ENCODE results near the gene FTSJ3.

Gene FTSJ3

DNA sequence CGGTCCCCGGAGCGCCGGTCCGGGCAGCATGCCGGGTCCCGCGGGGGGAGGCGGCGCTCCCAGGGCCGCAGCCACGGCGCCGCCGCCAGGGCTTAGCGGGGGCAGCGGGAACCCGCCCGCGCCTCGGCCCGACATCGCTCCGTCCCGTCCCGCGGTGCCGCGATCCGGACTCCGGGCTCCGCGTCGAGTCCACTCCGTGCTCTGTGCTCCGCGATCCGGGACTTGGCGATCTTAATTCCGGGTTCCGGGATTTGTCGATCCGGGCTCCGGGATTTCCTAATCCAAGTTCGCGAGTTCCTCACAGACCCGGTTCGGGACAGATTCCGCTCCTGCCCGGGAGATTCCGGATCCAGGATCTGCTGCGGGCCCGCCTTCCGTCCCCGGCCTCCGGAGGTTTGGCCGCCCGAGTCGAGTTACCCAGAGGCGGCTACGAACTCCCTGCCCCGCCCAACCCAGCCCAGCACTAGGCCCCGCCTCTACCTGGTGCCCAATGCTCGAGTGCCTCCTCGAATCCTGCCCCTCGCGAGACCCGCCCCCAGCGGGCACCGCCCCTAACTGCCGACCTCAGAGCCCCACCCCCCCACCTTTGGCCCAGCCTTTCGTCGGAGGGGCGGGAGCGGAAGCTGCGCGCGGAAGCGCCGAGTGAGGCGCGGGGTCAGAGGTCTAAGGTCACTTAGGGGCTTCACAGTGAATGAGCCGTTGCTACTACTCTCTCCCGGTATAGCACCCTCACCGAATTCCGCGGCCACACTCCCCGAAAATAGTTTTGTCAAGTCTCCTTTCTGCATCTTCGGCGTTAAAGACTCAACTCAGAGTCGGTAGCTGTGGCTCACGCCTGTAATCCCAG, 15.3 kb upstream of the FTSJ3 start, which contains the start of gene SMARCD2:
Gene SMARCD2, minus strand, starts transcription at position 146 of the 847 bp plus-strand sequence. Its CDS starts 11 bp downstream, at position 135.
- DNase-seq = peak; percentile 96

DNA sequence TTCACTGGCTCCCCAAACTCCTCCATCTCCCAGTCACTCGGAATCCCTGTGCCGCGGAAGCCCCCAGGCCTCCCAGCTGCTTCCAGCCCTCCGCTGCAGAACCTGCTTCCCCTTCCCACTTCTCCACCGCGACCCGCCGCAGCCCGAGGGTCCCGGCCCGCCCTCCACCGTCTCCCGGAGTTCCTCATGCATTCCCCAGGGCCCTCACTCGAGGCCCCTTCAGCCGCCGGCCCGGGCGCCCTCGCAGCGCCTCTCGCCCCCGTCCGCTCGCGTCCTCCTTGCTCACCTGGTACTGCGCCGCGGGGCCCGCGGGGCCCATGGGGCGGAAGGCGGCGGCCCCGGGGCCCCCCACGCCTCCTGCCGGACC, 14.7 kb upstream of the FTSJ3 start:
- DNase-seq = no peak

- DNase-seq = no peak
Observed at GRCh38 chr17:63841350-63842172, 14.1 kb upstream of the FTSJ3 start.

DNA sequence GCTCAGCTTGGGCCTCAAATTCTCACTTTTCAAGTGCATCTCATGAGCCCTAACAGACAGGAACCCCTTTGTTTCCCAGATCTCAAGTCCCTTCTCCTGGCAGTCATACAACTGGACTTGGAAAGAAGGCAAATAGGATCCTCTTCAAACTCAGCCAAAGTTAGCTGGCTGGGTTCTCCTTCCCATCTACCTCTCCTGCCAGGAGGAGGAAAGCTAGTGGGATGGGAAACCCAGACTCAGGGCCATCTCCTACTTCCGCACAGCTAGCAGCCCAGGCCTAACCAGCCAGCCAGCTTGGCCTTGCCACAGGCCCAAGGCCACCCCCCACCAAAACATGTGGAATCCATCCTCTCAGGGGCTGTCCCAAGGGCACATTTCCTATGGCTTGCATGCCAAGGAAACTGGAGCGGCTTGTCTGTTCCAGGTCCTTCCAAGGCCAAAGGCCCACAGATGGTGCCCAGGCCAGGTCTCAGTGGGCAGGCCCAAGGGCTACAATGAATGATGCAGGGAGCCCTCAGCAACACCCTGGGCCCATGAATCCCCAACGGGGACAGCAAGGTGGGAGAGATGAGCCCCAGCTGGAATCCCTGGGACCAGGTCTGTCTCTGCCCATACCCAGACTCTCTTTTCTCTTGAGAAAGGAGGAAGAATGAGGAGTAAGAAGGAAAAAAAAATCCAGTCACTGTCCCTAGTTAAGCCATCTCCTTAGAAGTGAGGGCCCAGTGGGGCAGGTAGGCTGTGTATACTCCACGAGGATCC, 13.3 kb upstream of the FTSJ3 start:
- DNase-seq = no peak

DNA sequence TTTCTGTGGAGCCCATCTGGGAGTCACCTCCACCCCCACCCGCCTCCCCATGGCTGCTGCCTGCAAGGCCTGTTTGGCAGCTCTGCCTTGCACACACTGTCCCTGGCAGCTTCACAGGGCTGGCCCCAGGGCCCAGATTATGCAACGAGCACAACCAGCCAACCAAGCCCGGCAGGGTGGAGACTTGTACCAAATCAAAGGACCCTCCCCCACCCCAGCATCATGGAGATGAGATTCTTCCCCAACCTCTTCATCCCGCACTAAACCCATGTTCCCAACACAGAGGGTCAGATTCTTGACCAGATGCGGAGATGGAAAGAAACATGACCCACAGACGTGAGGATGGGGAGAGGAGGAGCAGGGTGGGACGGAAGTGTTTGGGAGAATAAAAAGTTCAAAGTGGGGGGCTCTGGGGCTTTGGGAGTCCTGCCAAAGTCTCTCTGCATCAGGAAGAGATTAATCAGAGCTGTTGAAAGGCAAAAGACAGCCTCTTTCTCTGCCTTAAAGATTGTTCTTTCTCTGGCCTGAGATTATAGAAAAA, 11.2 kb upstream of the FTSJ3 start:
- DNase-seq = no peak

DNA sequence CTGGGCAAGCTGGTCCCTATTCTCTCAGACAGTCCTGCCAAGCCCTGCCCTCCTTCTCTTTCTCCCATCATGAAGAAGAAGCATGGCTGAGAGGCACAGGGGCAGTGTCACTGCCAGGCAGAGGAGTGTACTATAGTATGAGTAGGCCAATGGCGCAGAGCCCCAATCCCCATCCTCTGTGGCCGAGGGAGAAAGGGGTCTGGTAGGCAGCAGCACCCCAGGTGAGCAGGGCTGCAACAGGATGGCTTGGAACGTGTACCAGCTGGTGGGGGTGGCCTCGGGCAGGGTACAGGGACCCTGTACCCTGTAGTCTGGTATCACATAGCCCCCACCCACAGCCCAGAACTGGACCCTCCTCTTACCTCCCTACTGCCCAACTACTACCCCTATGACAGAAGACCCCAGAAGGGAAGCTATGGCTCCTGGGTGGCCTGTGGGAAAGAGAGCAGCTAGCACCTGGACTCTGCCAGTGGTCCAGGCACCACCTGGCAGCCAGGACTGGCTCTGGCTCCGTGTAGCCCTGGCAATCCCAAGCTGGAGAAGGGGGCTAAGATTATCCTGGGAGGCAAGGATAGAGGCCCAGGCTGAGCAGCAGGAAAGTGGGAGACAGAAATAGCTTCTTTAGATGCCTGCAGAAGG, 10.6 kb upstream of the FTSJ3 start:
- DNase-seq = no peak

- DNase-seq = no peak
Observed at GRCh38 chr17:63837480-63837879, 10.0 kb upstream of the FTSJ3 start.

DNA sequence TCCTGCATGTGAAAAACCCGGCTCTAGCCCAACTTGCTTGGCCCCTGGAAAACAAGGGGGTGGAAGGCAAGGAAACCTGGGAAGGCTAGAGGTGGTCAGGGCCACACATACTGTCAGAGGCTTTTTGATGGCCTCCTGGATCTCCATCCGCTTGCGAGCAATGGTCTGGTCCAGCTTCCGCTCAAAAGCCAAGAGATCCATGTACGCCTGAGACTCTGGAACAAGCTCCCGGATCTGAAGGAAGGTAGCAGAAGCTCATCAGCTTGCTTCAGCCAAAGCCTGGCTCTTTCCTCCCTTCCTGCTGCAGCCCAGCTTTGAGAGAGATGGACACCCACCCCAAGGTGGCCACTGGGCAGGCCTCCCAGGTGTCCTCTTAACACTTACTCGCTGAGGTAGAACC, 9.3 kb upstream of the FTSJ3 start:
- DNase-seq = no peak

- no peak for DNase-seq
Observed at GRCh38 chr17:63835167-63835720, 7.8 kb upstream of the FTSJ3 start.

- DNase-seq = no peak
Observed at GRCh38 chr17:63834431-63835166, 7.1 kb upstream of the FTSJ3 start.

DNA sequence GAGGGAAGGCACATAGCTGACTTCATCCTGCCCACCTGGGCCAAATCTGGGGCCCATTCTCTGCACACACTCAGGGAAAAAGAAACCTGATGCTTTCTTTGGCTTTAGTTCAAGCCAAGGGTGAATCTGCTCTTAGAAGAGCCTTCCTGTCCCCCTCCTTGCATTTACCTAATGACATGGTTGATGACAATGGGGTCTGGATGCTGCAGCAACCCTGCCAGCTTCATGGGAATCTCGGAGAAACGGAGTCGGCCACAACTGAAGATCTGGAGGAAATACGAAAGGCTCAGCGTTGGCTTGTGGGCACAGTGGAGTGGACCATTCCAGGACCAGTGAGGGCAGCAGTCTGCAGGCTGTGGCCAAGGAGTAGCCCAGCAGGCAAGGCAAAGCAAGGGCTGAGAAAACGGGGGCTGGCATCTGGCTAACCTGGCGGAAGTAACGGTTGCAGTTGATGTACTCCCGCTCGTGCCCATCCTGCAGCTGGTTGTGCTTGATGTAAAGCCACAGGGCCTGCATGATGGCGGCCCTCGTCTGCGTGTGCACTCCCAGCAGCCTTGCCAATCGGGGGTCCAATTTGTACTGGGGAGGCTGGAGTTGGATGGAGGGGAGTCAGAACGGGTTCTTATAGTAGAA, 6.4 kb upstream of the FTSJ3 start:
- DNase-seq = no peak

DNA sequence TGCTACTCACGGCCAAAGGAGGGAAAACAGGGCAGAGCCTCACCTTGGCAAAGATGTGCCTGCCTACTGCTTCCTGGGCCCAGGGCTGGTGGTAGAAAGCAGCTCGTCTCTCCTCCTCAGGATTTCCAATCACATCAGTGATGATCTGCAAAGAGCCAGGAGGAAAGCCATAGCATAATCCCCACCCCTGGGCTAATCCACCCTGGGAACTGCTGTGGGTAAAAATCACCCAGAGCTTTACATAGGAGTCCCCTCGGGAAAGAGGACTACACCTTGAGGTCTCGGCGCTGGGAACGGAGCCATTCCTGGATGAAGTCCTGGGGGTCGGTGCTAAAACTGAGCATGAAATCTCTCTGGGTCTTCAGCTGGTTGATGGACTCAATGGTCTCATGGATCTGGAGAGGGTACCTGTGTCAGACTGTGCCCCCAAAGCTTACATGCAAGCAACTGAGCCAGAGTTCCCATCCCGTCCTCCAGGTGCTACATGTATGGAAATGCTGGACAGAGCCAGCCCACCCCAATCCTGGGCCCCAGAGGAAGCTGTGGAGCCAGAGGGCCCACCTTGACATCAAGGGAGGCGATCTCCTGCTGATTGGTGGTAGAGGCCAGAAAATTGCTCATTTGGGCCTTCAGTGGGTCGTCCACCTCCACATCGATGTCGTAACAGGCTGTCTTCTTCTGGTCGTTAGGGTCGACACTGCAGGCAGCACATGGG, 5.7 kb upstream of the FTSJ3 start:
- DNase-seq = no peak

DNA sequence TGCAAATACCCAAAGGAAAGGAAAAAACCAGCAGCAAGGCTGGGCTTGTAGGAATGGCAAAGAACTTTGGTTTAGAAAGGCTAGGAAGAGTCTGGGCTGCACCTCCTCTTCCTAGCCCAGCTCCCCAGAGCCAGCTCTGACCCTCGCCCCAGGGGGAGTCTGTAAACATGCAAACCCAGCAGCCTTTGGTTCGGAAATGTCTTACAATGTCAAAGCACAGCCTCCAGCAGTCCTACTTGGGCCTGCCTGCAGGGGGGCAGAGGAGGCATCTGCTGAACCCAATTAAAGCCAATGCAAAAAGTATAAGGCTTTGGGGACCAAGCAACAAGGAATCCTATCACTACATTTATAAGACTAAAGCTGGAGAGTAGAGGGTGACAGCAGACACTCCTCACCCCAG, 5.0 kb upstream of the FTSJ3 start:
- DNase-seq = no peak

DNA sequence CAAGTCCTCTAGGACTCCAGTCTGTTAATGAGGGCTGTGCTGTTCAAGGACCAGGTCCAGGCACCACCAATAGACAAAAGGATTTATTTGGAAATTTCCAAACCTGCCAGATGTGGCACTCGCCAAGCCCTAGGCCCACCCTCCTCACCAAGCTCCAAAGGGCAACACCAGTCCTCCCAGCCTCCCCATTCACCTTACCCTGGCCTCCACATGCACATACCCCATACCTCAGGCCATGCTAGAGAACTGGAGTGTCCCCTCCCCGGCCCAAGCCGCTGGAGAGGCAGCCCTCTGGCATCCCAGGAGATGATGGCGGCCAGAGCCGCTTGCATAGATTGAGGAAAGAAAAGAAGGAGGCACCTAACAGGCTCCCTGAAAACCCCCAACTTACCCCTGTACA, 4.6 kb upstream of the FTSJ3 start:
- no peak for DNase-seq

DNA sequence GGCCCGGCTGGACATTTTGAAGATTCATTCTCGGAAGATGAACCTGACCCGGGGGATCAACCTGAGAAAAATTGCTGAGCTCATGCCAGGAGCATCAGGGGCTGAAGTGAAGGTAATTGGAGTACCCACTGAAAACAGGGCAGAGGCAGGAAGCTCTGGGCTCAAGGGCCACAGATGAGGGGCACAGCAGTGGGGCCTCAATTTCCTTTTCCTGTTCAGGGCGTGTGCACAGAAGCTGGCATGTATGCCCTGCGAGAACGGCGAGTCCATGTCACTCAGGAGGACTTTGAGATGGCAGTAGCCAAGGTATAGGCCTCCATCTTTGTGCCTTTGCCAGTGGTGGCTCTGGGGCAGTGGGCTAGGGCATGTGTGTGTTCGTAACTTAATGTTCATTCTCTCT, 4.0 kb upstream of the FTSJ3 start:
- no peak for DNase-seq

GRCh38 chr17:63830904-63831491, 3.5 kb upstream of the FTSJ3 start:
- DNase-seq = no peak

- DNase-seq = no peak
Observed at GRCh38 chr17:63830278-63830677, 2.8 kb upstream of the FTSJ3 start.

- no peak for DNase-seq
Observed at GRCh38 chr17:63828936-63829335, 1.5 kb upstream of the FTSJ3 start.

DNA sequence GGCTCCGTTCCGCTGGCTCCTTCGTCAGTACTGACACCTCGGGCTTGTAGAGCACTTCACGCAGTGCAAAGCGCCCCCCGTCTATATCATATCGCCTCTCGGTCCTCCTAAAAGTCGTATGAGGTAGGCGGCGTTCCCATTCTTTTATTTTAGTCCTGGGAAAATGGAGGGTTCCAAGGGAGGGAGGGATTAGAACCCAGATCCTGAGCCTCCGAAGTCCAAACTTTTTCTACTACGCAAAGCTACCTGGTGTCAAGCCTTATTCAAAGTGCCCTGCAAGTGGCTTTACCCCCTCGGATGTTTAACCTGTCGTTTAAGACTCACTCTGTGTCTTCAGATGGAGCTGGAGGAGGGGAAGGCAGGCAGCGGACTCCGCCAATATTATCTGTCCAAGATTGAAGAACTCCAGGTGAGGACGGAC, 348 bp upstream of the FTSJ3 start:
- no peak for DNase-seq

DNA sequence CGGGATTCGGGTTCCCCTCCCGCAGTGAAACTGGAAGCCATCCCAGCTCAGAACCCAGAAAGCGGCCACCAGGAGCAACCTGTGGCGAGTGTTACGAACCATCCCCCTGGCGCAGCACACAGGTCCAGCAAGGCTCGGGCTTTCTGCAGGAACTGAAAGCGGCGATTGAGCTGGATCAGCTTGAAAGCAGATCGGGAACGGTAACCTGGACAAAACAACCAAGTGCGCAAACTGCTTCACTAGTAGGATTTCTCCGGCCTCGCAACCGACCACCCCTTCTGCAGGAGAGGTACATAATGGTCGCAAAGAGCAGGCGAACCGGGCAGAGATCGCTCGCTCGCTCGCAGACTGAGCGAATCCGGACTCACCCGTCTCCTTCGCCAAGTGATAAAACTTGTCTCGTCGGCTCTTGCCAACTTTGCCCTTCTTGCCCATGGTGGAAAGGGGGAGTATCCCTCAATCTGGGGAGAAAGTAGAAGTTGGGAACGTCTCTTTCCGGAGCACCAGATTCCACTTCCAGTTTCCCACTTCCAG, 928 bp downstream of the FTSJ3 start:
- DNase-seq = no peak

Measured in GOT3 (cell line).